ENCODE data around the gene BLVRB. TPM values are rescaled to one million over a fixed set of nuclear protein-coding genes. Genes with fewer than 3 reads are reported as not detected.
"Not testable (repeated sequence)": the region's sequence is repeated elsewhere in the genome, so short reads cannot be mapped to it uniquely, and the experiment has no call there.

Gene BLVRB
- total RNA-seq, 3 donors from 2014 or later = 206 to 322 (median 284) TPM

GRCh38 chr19:40460185-40460584 lies 5.4 kb downstream of the BLVRB start:
- Histone ChIP-seq H3K27ac (no peak overlapping the region), H3K4me3 (no peak overlapping the region), H3K4me1 (peaks cover 0 to 19% of the 10 kb centered on the region in 2 donors), H3K9me3 (no peaks in the 10 kb centered on the region), H3K27me3 (no peaks in the 10 kb centered on the region), H3K36me3 (no peaks in the 10 kb centered on the region)
- no peak for DNase-seq (ENCODE audit: low spot score in 2 of 2)
- intact Hi-C loops (cut with DNase I; ENCODE audit: low total_unique reads) = no loop called here
- TF ChIP-seq CTCF (IDR thresholded peaks at IDR 0.05) = no peak
- TF ChIP-seq POLR2A (IDR thresholded peaks at IDR 0.05) = no peak
- no peak for TF ChIP-seq POLR2AphosphoS5 (IDR thresholded peaks at IDR 0.05)

- Histone ChIP-seq H3K27ac (no peak overlapping the region), H3K9me3 (no peaks in the 10 kb centered on the region), H3K4me1 (peaks cover 0 to 7% of the 10 kb centered on the region in 2 donors), H3K36me3 (no peaks in the 10 kb centered on the region), H3K4me3 (no peak overlapping the region), H3K27me3 (no peaks in the 10 kb centered on the region)
- no peak for DNase-seq (ENCODE audit: low spot score in 2 of 2)
- TF ChIP-seq CTCF (IDR thresholded peaks at IDR 0.05) = no peak
- no peak for TF ChIP-seq POLR2AphosphoS5 (IDR thresholded peaks at IDR 0.05)
- no peak for TF ChIP-seq POLR2A (IDR thresholded peaks at IDR 0.05)
- intact Hi-C loops (cut with DNase I; ENCODE audit: low total_unique reads) = no loop called here
Observed at GRCh38 chr19:40458597-40458974, 7.0 kb downstream of the BLVRB start.

DNA sequence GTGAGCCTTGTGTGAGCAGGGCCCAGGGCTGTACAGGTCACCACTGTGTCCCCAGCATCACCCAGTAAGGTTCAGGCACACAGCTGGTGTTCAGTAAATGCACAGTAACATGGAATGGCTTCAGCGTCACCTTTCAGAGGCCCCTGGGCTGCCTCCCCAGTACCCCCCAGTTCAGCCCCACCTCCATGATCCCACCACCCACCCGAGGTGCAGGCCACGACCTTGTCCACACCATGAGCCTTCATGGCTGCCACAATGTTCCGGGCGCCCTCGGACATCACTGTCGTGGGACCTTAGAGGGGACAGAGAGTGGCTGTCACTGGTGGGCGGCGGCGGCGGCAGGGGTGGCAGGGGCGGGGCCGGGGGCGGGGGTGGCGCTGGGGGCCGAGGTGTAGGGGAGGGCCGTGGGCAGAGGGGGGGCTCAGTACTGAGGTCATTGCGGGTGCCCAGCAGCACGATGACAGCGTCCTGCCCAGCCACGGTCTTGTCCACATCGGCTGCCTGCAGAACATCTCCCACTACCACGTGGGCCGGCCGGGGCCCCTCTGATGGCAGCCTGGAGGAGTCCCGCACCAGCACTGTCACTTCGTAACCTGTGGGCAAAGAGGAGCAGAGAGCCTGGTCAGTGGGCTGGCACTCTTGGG lies 7.5 kb downstream of the BLVRB start:
- Histone ChIP-seq H3K4me1 (peaks cover 0 to 2% of the 10 kb centered on the region in 2 donors), H3K27ac (no peak overlapping the region), H3K27me3 (no peaks in the 10 kb centered on the region), H3K36me3 (no peaks in the 10 kb centered on the region), H3K9me3 (no peaks in the 10 kb centered on the region), H3K4me3 (no peak overlapping the region)
- no peak for DNase-seq (ENCODE audit: low spot score in 2 of 2)
- intact Hi-C loops (cut with DNase I; ENCODE audit: low total_unique reads) = no loop called here
- TF ChIP-seq POLR2AphosphoS5 (IDR thresholded peaks at IDR 0.05) (no peak), CTCF (IDR thresholded peaks at IDR 0.05) (no peak), POLR2A (IDR thresholded peaks at IDR 0.05) (no peak)

GRCh38 chr19:40457048-40457447 lies 8.5 kb downstream of the BLVRB start:
- H3K4me3 ChIP-seq = no peak overlapping the region
- H3K36me3 ChIP-seq = no peaks in the 10 kb centered on the region
- intact Hi-C loops (cut with DNase I; ENCODE audit: low total_unique reads) = no loop called here
- no peaks in the 10 kb centered on the region for H3K9me3 ChIP-seq
- DNase-seq (ENCODE audit: low spot score in 2 of 2) = no peak
- H3K4me1 ChIP-seq = no peaks in the 10 kb centered on the region
- TF ChIP-seq POLR2AphosphoS5 (IDR thresholded peaks at IDR 0.05) (no peak), POLR2A (IDR thresholded peaks at IDR 0.05) (no peak), CTCF (IDR thresholded peaks at IDR 0.05) (no peak)
- H3K27ac ChIP-seq = no peak overlapping the region
- H3K27me3 ChIP-seq = no peaks in the 10 kb centered on the region

DNA sequence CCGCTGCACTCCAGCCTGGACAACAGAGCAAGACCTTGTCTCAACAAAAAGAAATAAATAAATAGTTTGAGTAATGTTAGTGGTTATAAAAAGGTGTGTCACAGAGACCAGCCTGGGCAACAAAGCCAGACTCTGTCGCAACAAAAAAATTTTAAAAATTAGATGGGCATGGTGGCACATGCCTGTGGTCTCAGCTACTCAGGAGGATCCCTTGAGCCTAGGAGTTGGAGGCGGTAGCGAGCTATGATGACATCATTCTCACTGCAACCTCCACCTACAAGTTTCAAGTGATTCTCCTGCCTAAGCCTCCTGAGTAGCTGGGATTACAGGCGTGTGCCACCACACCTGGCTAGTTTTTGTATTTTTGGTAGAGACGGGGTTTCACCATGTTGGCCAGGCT lies 11.6 kb downstream of the BLVRB start:
- intact Hi-C loops (cut with DNase I; ENCODE audit: low total_unique reads); H3K4me1 ChIP-seq; H3K36me3 ChIP-seq; H3K27ac ChIP-seq; H3K9me3 ChIP-seq; DNase-seq (ENCODE audit: low spot score in 2 of 2); H3K4me3 ChIP-seq; H3K27me3 ChIP-seq: not testable (repeated sequence)

Data from breast epithelium (tissue), 4 donors.